Loucy (cell line): ENCODE data around the gene SMOC1.

Experiments used
- H2AFZ ChIP-seq: fragments of 200-600 bp; sonication (generic); 2 replicates; pipeline ENCODE4 v1.6.0; 2016; ENCODE audit warnings: antibody characterized with exemption, mild to moderate bottlenecking, low read length, moderate library complexity
- H3F3A ChIP-seq: fragments of 200-600 bp; 2 replicates; pipeline ENCODE4 v1.6.0; 2016; ENCODE audit warnings: antibody characterized with exemption, low read depth, mild to moderate bottlenecking
- H3K27me3 ChIP-seq: fragments of 200-600 bp; sonication (generic); 2 replicates; pipeline ENCODE4 v1.6.1; 2014; ENCODE audit warnings: low read length, mild to moderate bottlenecking; ENCODE audit not compliant: insufficient read depth, poor library complexity, severe bottlenecking
- H3K36me3 ChIP-seq: fragments of 200-600 bp; sonication (generic); 2 replicates; pipeline ENCODE4 v1.6.1; 2016; ENCODE audit warnings: low read length; ENCODE audit not compliant: insufficient read depth
- H3K4me1 ChIP-seq: fragments of 200-600 bp; sonication (generic); 2 replicates; pipeline ENCODE4 v1.5.1; 2014; ENCODE audit warnings: low read length, mild to moderate bottlenecking; ENCODE audit not compliant: insufficient read depth, poor library complexity, severe bottlenecking
- H3K4me2 ChIP-seq: fragments of 200-600 bp; sonication (generic); 2 replicates; pipeline ENCODE4 v1.6.0; 2014; ENCODE audit warnings: antibody characterized with exemption, low read length, low read depth, mild to moderate bottlenecking; ENCODE audit not compliant: poor library complexity, severe bottlenecking
- H3K4me3 ChIP-seq: fragments of 200-600 bp; sonication (generic); 2 replicates; pipeline ENCODE4 v1.5.1; 2014; ENCODE audit warnings: low read length, mild to moderate bottlenecking, mixed read lengths; ENCODE audit not compliant: poor library complexity, severe bottlenecking
- H3K79me2 ChIP-seq: fragments of 200-600 bp; sonication (generic); 2 replicates; pipeline ENCODE4 v1.6.1; 2014; ENCODE audit warnings: low read length; ENCODE audit not compliant: insufficient read depth
- H3K9ac ChIP-seq: fragments of 200-600 bp; sonication (generic); 2 replicates; pipeline ENCODE4 v1.6.0; 2014; ENCODE audit warnings: mild to moderate bottlenecking, low read depth, low read length, moderate library complexity; ENCODE audit not compliant: poor library complexity, severe bottlenecking
- H3K9me2 ChIP-seq: fragments of 200-600 bp; sonication (generic); replicated peaks from 2 replicates; pipeline ENCODE4 v1.6.1; 2016; ENCODE audit warnings: low read depth, low read length, mixed read lengths
- H3K9me3 ChIP-seq: fragments of 200-600 bp; sonication (generic); 2 replicates; pipeline ENCODE4 v1.6.1; 2014; ENCODE audit warnings: mild to moderate bottlenecking, antibody characterized with exemption, low read length, low read depth; ENCODE audit not compliant: insufficient read depth
- H4K20me1 ChIP-seq: fragments of 200-600 bp; sonication (generic); 2 replicates; pipeline ENCODE4 v1.6.0; 2014; ENCODE audit warnings: antibody characterized with exemption, low read length, mild to moderate bottlenecking; ENCODE audit not compliant: insufficient read depth, poor library complexity, severe bottlenecking
- CTCF ChIP-seq: fragments of 200-600 bp; sonication (generic); conservative IDR thresholded peaks from 2 replicates; pipeline ENCODE4 v1.5.1; 2014; ENCODE audit warnings: mild to moderate bottlenecking, antibody characterized with exemption, low read length
- EZH2phosphoT487 ChIP-seq: fragments of 200-600 bp; IDR thresholded peaks from 2 replicates; pipeline ENCODE4 v1.6.1; 2018; ENCODE audit warnings: antibody characterized with exemption, mild to moderate bottlenecking, moderate library complexity, borderline replicate concordance

The SMOC1 gene

GRCh38 chr14:69982220-69982839 is 103.1 kb downstream of the SMOC1 start:
- Histone ChIP-seq H2AFZ (no peak overlapping the region), H3K9me3 (no peaks in the 10 kb centered on the region), H3F3A (no peaks in the 10 kb centered on the region), H3K27me3 (no peaks in the 10 kb centered on the region), H3K79me2 (no peaks in the 10 kb centered on the region), H3K36me3 (no peaks in the 10 kb centered on the region), H4K20me1 (no peaks in the 10 kb centered on the region), H3K9ac (no peak overlapping the region), H3K4me1 (no peaks in the 10 kb centered on the region), H3K9me2 (no peaks in the 10 kb centered on the region), H3K4me3 (no peak overlapping the region), H3K4me2 (no peak overlapping the region)
- TF ChIP-seq CTCF (no peak), EZH2phosphoT487 (no peak)

GRCh38 chr14:69982886-69983285 is 103.7 kb downstream of the SMOC1 start:
- no peaks in the 10 kb centered on the region for H3K4me1 ChIP-seq
- H3K27me3 ChIP-seq: no peaks in the 10 kb centered on the region
- TF ChIP-seq CTCF (no peak), EZH2phosphoT487 (no peak)
- H2AFZ ChIP-seq: no peak overlapping the region
- no peak overlapping the region for H3K4me2 ChIP-seq
- H3F3A ChIP-seq: no peaks in the 10 kb centered on the region
- H3K9me2 ChIP-seq: no peaks in the 10 kb centered on the region
- no peak overlapping the region for H3K4me3 ChIP-seq
- no peaks in the 10 kb centered on the region for H3K9me3 ChIP-seq
- H3K79me2 ChIP-seq: no peaks in the 10 kb centered on the region
- H4K20me1 ChIP-seq: no peaks in the 10 kb centered on the region
- no peaks in the 10 kb centered on the region for H3K36me3 ChIP-seq
- H3K9ac ChIP-seq: no peak overlapping the region

- H3K4me3 ChIP-seq: no peak overlapping the region
- no peaks in the 10 kb centered on the region for H3K9me3 ChIP-seq
- no peaks in the 10 kb centered on the region for H3K9me2 ChIP-seq
- no peaks in the 10 kb centered on the region for H3F3A ChIP-seq
- no peaks in the 10 kb centered on the region for H3K27me3 ChIP-seq
- H2AFZ ChIP-seq: no peak overlapping the region
- no peak for TF ChIP-seq EZH2phosphoT487
- TF ChIP-seq CTCF: no peak
- H3K9ac ChIP-seq: no peak overlapping the region
- no peaks in the 10 kb centered on the region for H3K79me2 ChIP-seq
- no peaks in the 10 kb centered on the region for H4K20me1 ChIP-seq
- no peak overlapping the region for H3K4me2 ChIP-seq
- H3K4me1 ChIP-seq: no peaks in the 10 kb centered on the region
- no peaks in the 10 kb centered on the region for H3K36me3 ChIP-seq
Measured at GRCh38 chr14:69983317-69983716, 104.1 kb downstream of the SMOC1 start.
